HFFc6 (cell line): ENCODE measurements around the gene DPP6. TPM values are rescaled to one million over a fixed set of nuclear protein-coding genes. Genes with fewer than 3 reads are reported as not detected.

Source experiments
- DNase-seq: peaks from one replicate; pipeline ENCODE4 v3.0.0-alpha.2; 2018
- H3K27ac Mint-ChIP-seq: 2 replicates; pipeline ENCODE4 v1.8.0; 2020; ENCODE audit warnings: mild to moderate bottlenecking, mixed read lengths
- H3K27me3 Mint-ChIP-seq: 2 replicates; pipeline ENCODE4 v1.8.0; 2021; ENCODE audit warnings: mild to moderate bottlenecking, moderate library complexity, mixed read lengths; ENCODE audit not compliant: insufficient read depth
- H3K36me3 Mint-ChIP-seq: 2 replicates; pipeline ENCODE4 v1.8.0; 2021; ENCODE audit warnings: low read depth, mixed read lengths
- H3K4me1 Mint-ChIP-seq: 2 replicates; pipeline ENCODE4 v1.8.0; 2020; ENCODE audit warnings: low read depth, mixed read lengths
- H3K4me3 Mint-ChIP-seq: 2 replicates; pipeline ENCODE4 v1.8.0; 2020; ENCODE audit warnings: mild to moderate bottlenecking, moderate library complexity, mixed read lengths
- H3K9me3 Mint-ChIP-seq: 2 replicates; pipeline ENCODE4 v1.8.0; 2020; ENCODE audit warnings: mild to moderate bottlenecking, mixed read lengths
- total RNA-seq, 6 experiments: library from RNA; stranded (reverse); fragmentation: NEBNext Ultra II Directional; extraction: Animal tissue kit (Norgen Biotek cat#: 25700); gene quantifications; 2 replicates in 1 of 6; 3 replicates in 5 of 6; pipeline ENCODE4 v1.2.3, GENCODE V29; 2021
- TF ChIP-seq, protein P1 (sequence below): fragments of 200-600 bp; sonication (generic); IDR thresholded peaks from 2 replicates; pipeline ENCODE4 v1.5.0; 2021; ENCODE audit warnings: antibody characterized with exemption, mild to moderate bottlenecking

The DPP6 gene
- total RNA-seq, 6 experiments from 2014 or later = not detected

DNA sequence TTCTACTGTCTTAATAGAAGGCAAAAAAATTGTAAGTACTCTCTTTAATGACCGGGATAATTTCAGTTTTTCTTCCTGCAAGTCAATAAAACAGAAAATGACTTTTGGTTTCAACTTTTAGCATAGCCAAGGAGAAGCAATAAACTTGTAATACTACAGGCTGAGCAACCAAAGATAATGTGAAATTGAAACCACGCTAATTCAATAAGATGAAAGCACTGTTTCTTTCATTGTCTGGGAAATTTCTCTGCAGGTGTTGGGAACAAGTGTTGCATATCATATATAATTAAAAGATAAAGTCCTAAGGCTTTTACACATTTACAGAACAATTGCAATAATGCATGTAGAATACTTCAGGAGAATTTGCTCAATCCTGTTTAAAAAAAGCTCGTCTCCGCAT is 488.4 kb downstream of the DPP6 start:
- H3K4me1 Mint-ChIP-seq = no peaks in the 10 kb centered on the region
- no peak overlapping the region for H3K4me3 Mint-ChIP-seq
- H3K27ac Mint-ChIP-seq = no peak overlapping the region
- TF ChIP-seq, protein P1, sequence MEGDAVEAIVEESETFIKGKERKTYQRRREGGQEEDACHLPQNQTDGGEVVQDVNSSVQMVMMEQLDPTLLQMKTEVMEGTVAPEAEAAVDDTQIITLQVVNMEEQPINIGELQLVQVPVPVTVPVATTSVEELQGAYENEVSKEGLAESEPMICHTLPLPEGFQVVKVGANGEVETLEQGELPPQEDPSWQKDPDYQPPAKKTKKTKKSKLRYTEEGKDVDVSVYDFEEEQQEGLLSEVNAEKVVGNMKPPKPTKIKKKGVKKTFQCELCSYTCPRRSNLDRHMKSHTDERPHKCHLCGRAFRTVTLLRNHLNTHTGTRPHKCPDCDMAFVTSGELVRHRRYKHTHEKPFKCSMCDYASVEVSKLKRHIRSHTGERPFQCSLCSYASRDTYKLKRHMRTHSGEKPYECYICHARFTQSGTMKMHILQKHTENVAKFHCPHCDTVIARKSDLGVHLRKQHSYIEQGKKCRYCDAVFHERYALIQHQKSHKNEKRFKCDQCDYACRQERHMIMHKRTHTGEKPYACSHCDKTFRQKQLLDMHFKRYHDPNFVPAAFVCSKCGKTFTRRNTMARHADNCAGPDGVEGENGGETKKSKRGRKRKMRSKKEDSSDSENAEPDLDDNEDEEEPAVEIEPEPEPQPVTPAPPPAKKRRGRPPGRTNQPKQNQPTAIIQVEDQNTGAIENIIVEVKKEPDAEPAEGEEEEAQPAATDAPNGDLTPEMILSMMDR = no peak
- no peaks in the 10 kb centered on the region for H3K36me3 Mint-ChIP-seq
- peaks cover 39% of the 10 kb centered on the region for H3K9me3 Mint-ChIP-seq
- DNase-seq = no peak
- no peaks in the 10 kb centered on the region; the same call in 1 of the 2 replicates for H3K27me3 Mint-ChIP-seq

DNA sequence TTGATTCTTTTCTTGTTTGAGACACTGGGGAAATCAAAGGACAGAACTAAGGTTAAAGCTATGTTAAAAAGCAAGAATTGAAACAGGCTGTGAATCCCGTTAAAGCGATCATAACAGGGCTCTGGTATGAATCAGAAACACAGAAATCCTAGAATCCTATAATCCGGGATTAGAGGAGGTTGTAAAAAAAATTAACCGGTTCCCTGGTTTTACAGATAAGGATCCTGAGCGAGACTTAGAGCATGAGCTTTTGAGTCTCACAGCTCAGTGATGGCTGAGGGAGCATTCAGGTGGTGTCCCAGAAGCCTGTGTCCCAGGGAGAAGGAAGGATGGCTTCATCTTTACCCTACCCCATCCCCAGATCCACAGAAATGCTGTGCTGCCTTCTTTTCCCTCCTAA is 489.4 kb downstream of the DPP6 start:
- Mint-ChIP-seq H3K4me1 (no peaks in the 10 kb centered on the region), H3K36me3 (no peaks in the 10 kb centered on the region), H3K27me3 (no peaks in the 10 kb centered on the region; the same call in 1 of the 2 replicates), H3K4me3 (no peak overlapping the region), H3K27ac (no peak overlapping the region), H3K9me3 (peaks cover 34% of the 10 kb centered on the region)
- no peak for DNase-seq
- TF ChIP-seq, protein P1 = no peak

DNA sequence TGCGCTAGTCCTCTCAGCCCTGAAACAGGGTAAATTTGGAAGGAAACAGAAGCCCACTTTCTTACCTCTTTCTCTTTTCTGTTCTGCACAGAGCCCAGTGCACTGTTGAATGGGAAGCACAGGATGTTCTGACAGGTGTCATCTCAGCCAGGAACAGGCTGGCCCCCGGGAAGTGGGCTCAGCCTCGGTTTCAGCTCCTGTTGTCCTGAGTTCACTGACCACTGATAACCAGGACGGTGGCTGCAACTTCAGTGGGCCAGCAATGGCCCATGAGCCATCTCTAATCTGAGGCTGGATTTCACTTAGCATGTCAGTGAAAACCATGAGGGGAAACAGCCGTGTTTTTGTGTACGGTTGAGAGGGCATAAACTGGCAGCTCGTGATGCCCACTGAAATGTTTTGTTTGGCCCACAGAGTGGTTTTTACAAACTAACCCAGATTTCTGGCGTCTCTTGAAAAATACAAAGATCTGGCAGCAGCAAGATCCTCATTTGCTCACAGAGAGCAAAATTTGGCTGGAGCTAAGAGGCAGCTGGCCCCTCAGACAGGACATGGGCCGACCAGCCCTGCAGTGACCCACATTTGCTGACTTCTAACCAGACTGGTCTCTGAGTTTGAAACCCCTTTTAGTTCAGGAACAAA is 494.9 kb downstream of the DPP6 start:
- Mint-ChIP-seq H3K36me3 (peaks cover 5% of the 10 kb centered on the region; the same call in 1 of the 2 replicates), H3K9me3 (peaks cover 60% of the 10 kb centered on the region), H3K27me3 (peaks cover 1% of the 10 kb centered on the region; the same call in 1 of the 2 replicates), H3K27ac (no peak overlapping the region), H3K4me1 (no peaks in the 10 kb centered on the region), H3K4me3 (no peak overlapping the region)
- DNase-seq = no peak
- TF ChIP-seq, protein P1 = no peak

DNA sequence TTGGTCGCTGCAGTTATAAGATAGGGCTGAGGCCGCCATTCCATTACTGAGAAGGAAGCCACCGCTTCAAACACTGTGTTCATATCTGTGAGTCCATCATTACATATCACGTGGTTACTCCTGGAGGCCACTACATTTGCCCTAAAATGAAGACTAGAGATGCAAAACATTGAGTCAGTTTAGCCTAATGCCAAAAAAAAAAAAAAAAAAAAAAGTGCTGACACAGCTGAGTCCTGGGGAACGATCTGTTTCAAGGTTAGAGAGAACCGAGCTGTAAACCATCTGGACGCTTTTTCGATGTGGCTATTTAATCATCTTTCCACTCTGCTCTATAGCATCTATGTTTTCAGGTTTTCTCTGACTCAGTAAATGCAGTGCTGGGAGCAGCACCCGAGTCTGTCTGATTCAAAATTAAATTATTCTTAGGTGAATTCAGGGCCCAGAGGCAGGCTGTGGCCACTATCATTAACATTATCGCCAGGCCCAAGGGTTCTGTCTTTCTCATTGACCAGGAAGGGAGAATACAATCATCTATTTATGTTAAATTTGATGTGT is 501.6 kb downstream of the DPP6 start:
- H3K36me3 Mint-ChIP-seq = peaks cover 2% of the 10 kb centered on the region; the same call in 1 of the 2 replicates
- TF ChIP-seq, protein P1 = no peak
- peaks cover 35% of the 10 kb centered on the region for H3K9me3 Mint-ChIP-seq
- no peak for DNase-seq
- H3K27me3 Mint-ChIP-seq = no peaks in the 10 kb centered on the region; the same call in 1 of the 2 replicates
- H3K4me3 Mint-ChIP-seq = no peak overlapping the region
- no peak overlapping the region for H3K27ac Mint-ChIP-seq
- no peaks in the 10 kb centered on the region for H3K4me1 Mint-ChIP-seq

DNA sequence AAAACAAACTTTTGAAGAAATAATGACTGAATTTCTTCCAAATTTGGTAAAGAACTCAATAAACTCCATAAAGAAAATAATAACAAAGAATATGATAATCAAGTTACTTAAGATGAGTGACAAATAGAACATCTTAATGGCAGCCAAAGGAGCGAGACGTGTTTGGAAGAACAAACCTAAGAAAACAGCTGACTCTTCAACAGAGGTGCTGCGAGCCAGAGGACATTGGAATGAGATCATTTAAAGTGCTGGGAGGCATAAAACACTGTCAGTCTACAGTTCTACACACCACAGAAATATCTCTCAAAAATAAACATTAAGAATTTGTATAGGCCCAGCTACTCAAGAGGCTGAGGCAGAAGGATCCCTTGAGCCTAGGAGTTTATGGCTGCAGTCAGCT is 507.3 kb downstream of the DPP6 start:
- H3K36me3 Mint-ChIP-seq = peaks cover 4% of the 10 kb centered on the region; the same call in 1 of the 2 replicates
- peaks cover 35% of the 10 kb centered on the region for H3K9me3 Mint-ChIP-seq
- no peaks in the 10 kb centered on the region for H3K27me3 Mint-ChIP-seq
- no peak overlapping the region for H3K27ac Mint-ChIP-seq
- no peak for DNase-seq
- TF ChIP-seq, protein P1 = no peak
- H3K4me3 Mint-ChIP-seq = no peak overlapping the region
- no peaks in the 10 kb centered on the region for H3K4me1 Mint-ChIP-seq
